GM12878 (cell line): ENCODE measurements around the gene WDR48. TPM values are rescaled to one million over a fixed set of nuclear protein-coding genes. Genes with fewer than 3 reads are reported as not detected.

ENCODE experiments used
- BACH1 ChIP-seq: fragments of 450-650 bp; IDR thresholded peaks from 2 replicates; pipeline ENCODE4 v1.6.1; 2017; ENCODE audit warnings: mild to moderate bottlenecking, borderline replicate concordance
- BHLHE40 ChIP-seq, 2 experiments: fragments of 450-650 bp in 1 of 2; IDR thresholded peaks; 2 replicates each; pipeline ENCODE4 v1.6.1; 2011 to 2017; ENCODE audit warnings: low read depth in 2 of 2, borderline replicate concordance in 1 of 2, improper control_type of control experiment in 1 of 2, low read length in 1 of 2, mild to moderate bottlenecking in 1 of 2
- BRCA1 ChIP-seq: IDR thresholded peaks from 2 replicates; pipeline ENCODE4 v1.6.1; 2011; ENCODE audit warnings: low read depth, low read length, improper control_type of control experiment
- CHD4 ChIP-seq: fragments of 200-600 bp; sonication (generic); IDR thresholded peaks from 2 replicates; pipeline ENCODE4 v1.6.1; 2016; ENCODE audit warnings: mild to moderate bottlenecking
- CREB1 ChIP-seq: IDR thresholded peaks from 2 replicates; pipeline ENCODE4 v1.6.1; 2012; ENCODE audit warnings: low read depth, mild to moderate bottlenecking, inconsistent platforms
- CREM ChIP-seq: IDR thresholded peaks from 2 replicates; pipeline ENCODE4 v1.6.1; 2014; ENCODE audit warnings: antibody characterized with exemption, low read depth
- ESRRA ChIP-seq: IDR thresholded peaks from 2 replicates; pipeline ENCODE4 v1.6.1; 2012; ENCODE audit warnings: mild to moderate bottlenecking, low read length, improper control_type of control experiment
- FOXK2 ChIP-seq: fragments of 450-650 bp; IDR thresholded peaks from 2 replicates; pipeline ENCODE4 v1.6.1; 2017; ENCODE audit warnings: mild to moderate bottlenecking, moderate library complexity
- GATAD2B ChIP-seq: fragments of 450-650 bp; conservative IDR thresholded peaks from 2 replicates; pipeline ENCODE4 v1.6.1; 2017; ENCODE audit warnings: low read depth, mild to moderate bottlenecking, moderate library complexity
- HCFC1 ChIP-seq: fragments of 150-350 bp; IDR thresholded peaks from 2 replicates; pipeline ENCODE4 v1.6.1; 2014; ENCODE audit warnings: low read length
- HDAC2 ChIP-seq: fragments of 200-600 bp; sonication (generic); IDR thresholded peaks from 2 replicates; pipeline ENCODE4 v1.6.1; 2017
- IKZF2 ChIP-seq, 2 experiments: fragments of 450-650 bp; IDR thresholded peaks; 2 replicates each; pipeline ENCODE4 v1.6.1; 2017; ENCODE audit warnings: mild to moderate bottlenecking in 2 of 2, moderate library complexity in 2 of 2
- KDM1A ChIP-seq: fragments of 200-600 bp; sonication (generic); IDR thresholded peaks from 2 replicates; pipeline ENCODE4 v1.6.1; 2016; ENCODE audit warnings: borderline replicate concordance
- MEF2B ChIP-seq: fragments of 450-650 bp; IDR thresholded peaks from 2 replicates; pipeline ENCODE4 v1.6.1; 2018; ENCODE audit warnings: mild to moderate bottlenecking, moderate library complexity; ENCODE audit not compliant: partially characterized antibody, poor library complexity, severe bottlenecking
- MTA3 ChIP-seq: IDR thresholded peaks from 2 replicates; pipeline ENCODE4 v1.6.1; 2012; ENCODE audit warnings: low read length, inconsistent platforms, borderline replicate concordance
- NFIC ChIP-seq: IDR thresholded peaks from 2 replicates; pipeline ENCODE4 v1.6.1; 2012; ENCODE audit warnings: low read depth, mild to moderate bottlenecking, inconsistent platforms, low read length, moderate library complexity
- PML ChIP-seq: IDR thresholded peaks from 2 replicates; pipeline ENCODE4 v1.6.1; 2012; ENCODE audit warnings: low read length, inconsistent platforms
- RAD51 ChIP-seq: fragments of 450-650 bp; IDR thresholded peaks from 2 replicates; pipeline ENCODE4 v1.6.1; 2016; ENCODE audit warnings: moderate library complexity, mild to moderate bottlenecking, inconsistent platforms
- RCOR1 ChIP-seq: conservative IDR thresholded peaks from 2 replicates; pipeline ENCODE4 v1.6.1; 2012; ENCODE audit warnings: low read depth, low read length, improper control_type of control experiment
- YBX1 ChIP-seq: fragments of 450-650 bp; IDR thresholded peaks from 2 replicates; pipeline ENCODE4 v1.6.1; 2016; ENCODE audit warnings: antibody characterized with exemption
- ZNF217 ChIP-seq: fragments of 450-650 bp; IDR thresholded peaks from 2 replicates; pipeline ENCODE4 v1.6.1; 2017; ENCODE audit warnings: antibody characterized with exemption, mild to moderate bottlenecking
- ZNF384 ChIP-seq: IDR thresholded peaks from 2 replicates; pipeline ENCODE4 v1.6.1; 2012; ENCODE audit warnings: low read depth, mild to moderate bottlenecking, low read length, improper control_type of control experiment, borderline replicate concordance
- polyA plus RNA-seq, 11 experiments: library from polyadenylated mRNA; depleted of rRNA in 4 of 11; unstranded in 6 of 11; stranded (reverse) in 5 of 11; fragments of >200 nt; fragmentation: Nextera tagmentation in 4 of 11; fragmentation: Illumina TruSeq in 1 of 11; extraction: Ambion mirVana in 4 of 11; extraction: Trizol in 1 of 11; gene quantifications; 1 replicate in 1 of 11; 2 replicates in 10 of 11; pipeline versions ENCODE4 v1.2.1 to v1.2.3, GENCODE V29; 2011 to 2016; ENCODE audit warnings: inconsistent platforms in 2 of 11, missing spikeins in 2 of 11, low read depth in 1 of 11
- total RNA-seq, 4 experiments: library from RNA; depleted of rRNA in 3 of 4; stranded (reverse); fragments of >200 nt in 3 of 4; fragmentation: Illumina TruSeq in 1 of 4; extraction: Trizol in 1 of 4; gene quantifications; 2 replicates each; pipeline versions ENCODE4 v1.2.1 to v1.2.3, GENCODE V29; 2013 to 2021
- TF ChIP-seq, protein P1 (sequence below): fragments of 450-650 bp; IDR thresholded peaks from 2 replicates; pipeline ENCODE4 v1.6.1; 2018; ENCODE audit warnings: borderline replicate concordance, mild to moderate bottlenecking; ENCODE audit not compliant: partially characterized antibody
- TF ChIP-seq, protein P2 (sequence below): IDR thresholded peaks from 2 replicates; pipeline ENCODE4 v1.6.1; 2011; ENCODE audit warnings: low read depth, low read length, improper control_type of control experiment, borderline replicate concordance
- TF ChIP-seq, protein P3 (sequence below): fragments of 450-650 bp; IDR thresholded peaks from 2 replicates; pipeline ENCODE4 v1.6.1; 2017; ENCODE audit warnings: mild to moderate bottlenecking, moderate library complexity

Gene WDR48
- total and polyA plus RNA-seq, 10 of the 15 experiments (the other 5 are each of a cell fraction or from before 2014, with no cell fraction given) = 16.8 to 43.8 (median 29.0) TPM

DNA sequence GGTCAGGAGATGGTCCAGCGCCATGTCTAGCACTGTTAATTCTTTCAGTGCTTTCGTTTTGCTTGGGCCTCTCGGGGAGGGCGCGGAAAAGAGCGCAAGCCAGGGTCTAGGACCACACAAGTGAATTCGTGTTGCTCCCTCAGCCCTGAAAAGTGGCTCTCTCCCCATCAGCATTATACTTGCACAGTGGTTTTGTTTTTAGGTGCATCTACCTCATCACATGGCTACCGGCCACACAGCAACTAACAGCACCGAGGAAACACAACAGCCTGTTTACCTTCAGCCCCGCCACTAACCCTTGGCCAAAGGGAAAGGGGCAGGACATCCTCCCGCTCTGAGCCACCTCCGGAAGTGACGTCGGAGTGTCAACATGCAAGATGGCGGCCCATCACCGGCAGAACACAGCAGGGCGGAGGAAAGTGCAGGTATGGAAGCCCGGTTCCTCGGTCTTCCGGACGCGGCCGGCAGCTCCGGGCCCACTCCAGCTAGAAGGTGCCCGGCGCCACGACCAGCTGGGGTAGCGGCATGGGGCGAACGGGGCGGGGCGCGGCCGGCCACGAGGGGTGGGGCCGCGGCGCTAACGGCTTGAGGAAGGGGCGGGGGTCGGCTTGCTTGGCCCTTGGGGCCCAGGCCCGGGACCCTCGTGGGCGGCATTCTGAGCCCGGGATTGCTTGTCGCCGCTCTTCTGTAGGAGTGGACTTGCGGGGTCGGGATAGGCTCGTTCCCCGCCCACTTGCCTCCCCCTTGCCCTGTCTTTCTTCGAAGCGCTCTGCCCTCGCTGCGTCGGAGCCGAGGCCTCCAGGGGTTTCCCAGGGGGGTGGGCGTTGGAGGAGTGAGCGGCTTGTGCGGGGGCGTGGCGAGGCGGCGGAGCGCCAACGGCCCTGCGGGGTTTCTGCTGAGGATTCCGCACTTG lies at the start of gene WDR48, which contains the start of gene SCN11A (continued):
- no peak for TF ChIP-seq YBX1
- peak; percentile 98 for TF ChIP-seq CREM
- no peak; a peak in 1 of 4 replicates for TF ChIP-seq IKZF2 (IDR thresholded peaks at IDR 0.05)
- no peak for TF ChIP-seq GATAD2B
- no peak for TF ChIP-seq ZNF384
- TF ChIP-seq, protein P1, sequence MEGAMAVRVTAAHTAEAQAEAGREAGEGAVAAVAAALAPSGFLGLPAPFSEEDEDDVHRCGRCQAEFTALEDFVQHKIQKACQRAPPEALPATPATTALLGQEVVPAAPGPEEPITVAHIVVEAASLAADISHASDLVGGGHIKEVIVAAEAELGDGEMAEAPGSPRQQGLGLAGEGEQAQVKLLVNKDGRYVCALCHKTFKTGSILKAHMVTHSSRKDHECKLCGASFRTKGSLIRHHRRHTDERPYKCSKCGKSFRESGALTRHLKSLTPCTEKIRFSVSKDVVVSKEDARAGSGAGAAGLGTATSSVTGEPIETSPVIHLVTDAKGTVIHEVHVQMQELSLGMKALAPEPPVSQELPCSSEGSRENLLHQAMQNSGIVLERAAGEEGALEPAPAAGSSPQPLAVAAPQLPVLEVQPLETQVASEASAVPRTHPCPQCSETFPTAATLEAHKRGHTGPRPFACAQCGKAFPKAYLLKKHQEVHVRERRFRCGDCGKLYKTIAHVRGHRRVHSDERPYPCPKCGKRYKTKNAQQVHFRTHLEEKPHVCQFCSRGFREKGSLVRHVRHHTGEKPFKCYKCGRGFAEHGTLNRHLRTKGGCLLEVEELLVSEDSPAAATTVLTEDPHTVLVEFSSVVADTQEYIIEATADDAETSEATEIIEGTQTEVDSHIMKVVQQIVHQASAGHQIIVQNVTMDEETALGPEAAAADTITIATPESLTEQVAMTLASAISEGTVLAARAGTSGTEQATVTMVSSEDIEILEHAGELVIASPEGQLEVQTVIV = no peak
- no peak for TF ChIP-seq KDM1A
- no peak for TF ChIP-seq ESRRA
- TF ChIP-seq BHLHE40 (IDR thresholded peaks at IDR 0.05; ENCODE audit: borderline replicate concordance in 1 of 2, low read depth in 2 of 2, low read length in 1 of 2) = 0 out of 4 replicates have a peak, but pooled peaks of 1 of the 2 experiments have one; percentile 11
- TF ChIP-seq RAD51 = no peak
- TF ChIP-seq NFIC = no peak
- no peak for TF ChIP-seq RCOR1
- peak; percentile 96 for TF ChIP-seq FOXK2
- TF ChIP-seq MTA3 = no peak
- TF ChIP-seq HCFC1 = peak; percentile 55; the same call in 1 of the 2 replicates
- TF ChIP-seq PML = peak; percentile 82; the same call in 1 of the 2 replicates
- no peak for TF ChIP-seq BRCA1
- TF ChIP-seq MEF2B = no peak
- TF ChIP-seq, protein P2, sequence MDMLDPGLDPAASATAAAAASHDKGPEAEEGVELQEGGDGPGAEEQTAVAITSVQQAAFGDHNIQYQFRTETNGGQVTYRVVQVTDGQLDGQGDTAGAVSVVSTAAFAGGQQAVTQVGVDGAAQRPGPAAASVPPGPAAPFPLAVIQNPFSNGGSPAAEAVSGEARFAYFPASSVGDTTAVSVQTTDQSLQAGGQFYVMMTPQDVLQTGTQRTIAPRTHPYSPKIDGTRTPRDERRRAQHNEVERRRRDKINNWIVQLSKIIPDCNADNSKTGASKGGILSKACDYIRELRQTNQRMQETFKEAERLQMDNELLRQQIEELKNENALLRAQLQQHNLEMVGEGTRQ = no peak; the same call in 1 of the 2 replicates
- no peak for TF ChIP-seq BACH1
- TF ChIP-seq HDAC2 = no peak; the same call in 1 of the 2 replicates
- TF ChIP-seq CHD4 = no peak
- peak; percentile 96 for TF ChIP-seq CREB1
- TF ChIP-seq, protein P3, sequence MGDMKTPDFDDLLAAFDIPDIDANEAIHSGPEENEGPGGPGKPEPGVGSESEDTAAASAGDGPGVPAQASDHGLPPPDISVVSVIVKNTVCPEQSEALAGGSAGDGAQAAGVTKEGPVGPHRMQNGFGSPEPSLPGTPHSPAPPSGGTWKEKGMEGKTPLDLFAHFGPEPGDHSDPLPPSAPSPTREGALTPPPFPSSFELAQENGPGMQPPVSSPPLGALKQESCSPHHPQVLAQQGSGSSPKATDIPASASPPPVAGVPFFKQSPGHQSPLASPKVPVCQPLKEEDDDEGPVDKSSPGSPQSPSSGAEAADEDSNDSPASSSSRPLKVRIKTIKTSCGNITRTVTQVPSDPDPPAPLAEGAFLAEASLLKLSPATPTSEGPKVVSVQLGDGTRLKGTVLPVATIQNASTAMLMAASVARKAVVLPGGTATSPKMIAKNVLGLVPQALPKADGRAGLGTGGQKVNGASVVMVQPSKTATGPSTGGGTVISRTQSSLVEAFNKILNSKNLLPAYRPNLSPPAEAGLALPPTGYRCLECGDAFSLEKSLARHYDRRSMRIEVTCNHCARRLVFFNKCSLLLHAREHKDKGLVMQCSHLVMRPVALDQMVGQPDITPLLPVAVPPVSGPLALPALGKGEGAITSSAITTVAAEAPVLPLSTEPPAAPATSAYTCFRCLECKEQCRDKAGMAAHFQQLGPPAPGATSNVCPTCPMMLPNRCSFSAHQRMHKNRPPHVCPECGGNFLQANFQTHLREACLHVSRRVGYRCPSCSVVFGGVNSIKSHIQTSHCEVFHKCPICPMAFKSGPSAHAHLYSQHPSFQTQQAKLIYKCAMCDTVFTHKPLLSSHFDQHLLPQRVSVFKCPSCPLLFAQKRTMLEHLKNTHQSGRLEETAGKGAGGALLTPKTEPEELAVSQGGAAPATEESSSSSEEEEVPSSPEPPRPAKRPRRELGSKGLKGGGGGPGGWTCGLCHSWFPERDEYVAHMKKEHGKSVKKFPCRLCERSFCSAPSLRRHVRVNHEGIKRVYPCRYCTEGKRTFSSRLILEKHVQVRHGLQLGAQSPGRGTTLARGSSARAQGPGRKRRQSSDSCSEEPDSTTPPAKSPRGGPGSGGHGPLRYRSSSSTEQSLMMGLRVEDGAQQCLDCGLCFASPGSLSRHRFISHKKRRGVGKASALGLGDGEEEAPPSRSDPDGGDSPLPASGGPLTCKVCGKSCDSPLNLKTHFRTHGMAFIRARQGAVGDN = peak; percentile 84
- TF ChIP-seq ZNF217 = no peak
